Endodermal cell (in vitro differentiated cells): ENCODE results near the gene KLF2. TPM values are rescaled to one million over a fixed set of nuclear protein-coding genes. Genes with fewer than 3 reads are reported as not detected.

Experiments
- DNase-seq: peaks from one replicate; pipeline ENCODE4 v3.0.0-alpha.2; 2017
- H3K27ac ChIP-seq: 2 replicates; pipeline ENCODE4 v1.5.1; 2013; ENCODE audit warnings: mild to moderate bottlenecking, low read depth, low read length, moderate library complexity
- H3K27me3 ChIP-seq: 2 replicates; pipeline ENCODE4 v1.6.1; 2013; ENCODE audit warnings: mild to moderate bottlenecking, low read length, moderate library complexity; ENCODE audit not compliant: insufficient read depth, control insufficient read depth, poor library complexity, severe bottlenecking
- H3K36me3 ChIP-seq: 2 replicates; pipeline ENCODE4 v1.7.0; 2013; ENCODE audit warnings: mild to moderate bottlenecking, low read length, moderate library complexity; ENCODE audit not compliant: control insufficient read depth, insufficient read depth
- H3K4me1 ChIP-seq: one replicate; pipeline ENCODE4 v1.7.0; 2013; ENCODE audit warnings: low read length; ENCODE audit not compliant: control insufficient read depth, insufficient read depth
- H3K4me3 ChIP-seq: 2 replicates; pipeline ENCODE4 v1.5.1; 2013; ENCODE audit warnings: mild to moderate bottlenecking, low read length, moderate library complexity
- H3K9ac ChIP-seq: 2 replicates; pipeline ENCODE4 v1.6.1; 2013; ENCODE audit warnings: mild to moderate bottlenecking, low read length, moderate library complexity; ENCODE audit not compliant: poor library complexity, severe bottlenecking; ENCODE audit errors: extremely low read depth
- H3K9me3 ChIP-seq: 2 replicates; pipeline ENCODE4 v1.6.1; 2013; ENCODE audit warnings: mild to moderate bottlenecking, low read length, moderate library complexity; ENCODE audit not compliant: control insufficient read depth
- H3K27ac Mint-ChIP-seq: 2 replicates; pipeline ENCODE4 v1.8.0; 2020; ENCODE audit warnings: mixed read lengths
- H3K27me3 Mint-ChIP-seq: 2 replicates; pipeline ENCODE4 v1.8.0; 2021; ENCODE audit warnings: mild to moderate bottlenecking, mixed read lengths; ENCODE audit not compliant: insufficient read depth
- H3K36me3 Mint-ChIP-seq: 2 replicates; pipeline ENCODE4 v1.8.0; 2020; ENCODE audit warnings: low read depth, mixed read lengths
- H3K4me1 Mint-ChIP-seq: 2 replicates; pipeline ENCODE4 v1.8.0; 2020; ENCODE audit warnings: mixed read lengths
- H3K4me3 Mint-ChIP-seq: 2 replicates; pipeline ENCODE4 v1.8.0; 2020; ENCODE audit warnings: mild to moderate bottlenecking, moderate library complexity, mixed read lengths
- H3K9me3 Mint-ChIP-seq: 2 replicates; pipeline ENCODE4 v1.8.0; 2020; ENCODE audit warnings: mild to moderate bottlenecking, mixed read lengths
- WGBS, 2 experiments: methylation state at CpG; one replicate each; pipeline versions ENCODE4 v1.1.5 to v1.1.7; 2013; ENCODE audit warnings: missing lambda C conversion rate in 2 of 2, mixed read lengths in 1 of 2; ENCODE audit not compliant: insufficient coverage in 1 of 2, insufficient read length in 1 of 2; 5-methylcytosine and 5-hydroxymethylcytosine counted together
- total RNA-seq, 2 donors: library from RNA; stranded (reverse); fragmentation: NEBNext Ultra II Directional in 1 of 2; extraction: Animal tissue kit (Norgen Biotek cat#: 25700) in 1 of 2; gene quantifications; 2 replicates in 1 of 2; 3 replicates in 1 of 2; pipeline ENCODE4 v1.2.1, GENCODE V29; 2021
- TF ChIP-seq, protein P1 (sequence below): fragments of 200-600 bp; sonication (generic); conservative IDR thresholded peaks from 2 replicates; pipeline ENCODE4 v1.5.0; 2021; ENCODE audit warnings: antibody characterized with exemption, mild to moderate bottlenecking

Gene KLF2
- total RNA-seq, 2 donors from 2014 or later = 0.22 to 1.4 TPM

DNA sequence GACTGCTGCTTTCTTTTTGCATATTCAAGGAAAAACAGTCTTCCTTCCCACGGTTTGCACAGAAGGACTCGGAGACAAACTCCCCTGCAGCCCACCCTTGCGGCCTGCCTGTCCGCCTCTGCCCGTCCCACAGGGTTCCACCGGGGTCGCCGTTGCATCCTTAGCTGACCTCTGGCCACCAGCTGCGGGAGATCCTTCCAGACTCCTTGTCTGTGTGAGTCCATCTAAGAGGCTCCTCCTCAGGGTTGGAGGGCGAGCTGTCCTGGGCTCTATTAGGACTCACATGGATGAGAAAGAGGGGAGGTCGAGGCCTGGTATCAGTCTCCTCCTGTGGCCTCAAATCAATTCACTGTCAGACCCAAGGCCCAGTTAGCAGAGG, 39.2 kb downstream of the KLF2 start:
- 90 to 93% methylated on average over 3 to 11 of the region's 11 CpGs for WGBS, 2 experiments
- H3K4me3 Mint-ChIP-seq = no peak overlapping the region

DNA sequence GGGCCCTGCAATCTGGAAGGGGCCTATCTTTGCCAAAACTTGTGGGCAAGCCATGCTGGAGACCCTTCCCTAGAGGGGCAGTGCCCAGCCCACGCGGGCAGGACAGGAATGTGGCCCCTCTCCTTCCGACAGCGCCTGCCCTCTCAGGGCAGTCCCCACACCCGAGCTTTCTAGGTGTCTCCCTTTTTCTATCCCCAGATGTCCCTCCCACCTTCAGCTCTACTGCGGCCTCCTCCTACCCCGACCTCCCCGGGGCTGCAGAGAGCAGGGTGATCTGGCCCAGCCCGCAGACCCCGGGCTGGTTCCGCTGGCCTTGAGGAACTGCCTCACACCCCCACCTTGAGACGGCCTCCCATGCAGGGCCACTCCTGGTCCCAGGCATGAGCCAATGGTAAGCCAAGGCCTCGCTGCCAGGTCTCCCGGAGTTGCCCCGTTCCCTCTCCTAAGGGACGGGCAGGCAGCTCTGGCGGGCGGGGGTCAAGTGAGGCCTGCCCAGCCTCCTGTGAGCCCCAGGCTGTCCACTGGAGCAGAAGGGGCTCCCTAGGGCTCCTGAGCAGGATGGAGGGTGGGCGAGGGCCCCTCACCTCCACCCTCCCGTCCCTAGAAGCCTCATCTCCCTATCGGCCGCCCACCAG, 39.7 kb downstream of the KLF2 start:
- no peaks in the 10 kb centered on the region for H3K9me3 Mint-ChIP-seq
- H3K36me3 Mint-ChIP-seq = peaks cover 4% of the 10 kb centered on the region
- Histone ChIP-seq H3K36me3 (peaks cover 6% of the 10 kb centered on the region), H3K9me3 (no peaks in the 10 kb centered on the region), H3K9ac (no peak overlapping the region), H3K27ac (no peak overlapping the region), H3K27me3 (no peaks in the 10 kb centered on the region), H3K4me1 (no peaks in the 10 kb centered on the region), H3K4me3 (no peak overlapping the region)
- no peak for DNase-seq
- 90 to 96% methylated on average over 14 to 22 of the region's 22 CpGs for WGBS, 2 experiments
- H3K27ac Mint-ChIP-seq = peak overlapping the region; percentile 44
- H3K27me3 Mint-ChIP-seq = no peaks in the 10 kb centered on the region
- H3K4me1 Mint-ChIP-seq = peaks cover 27% of the 10 kb centered on the region
- TF ChIP-seq, protein P1, sequence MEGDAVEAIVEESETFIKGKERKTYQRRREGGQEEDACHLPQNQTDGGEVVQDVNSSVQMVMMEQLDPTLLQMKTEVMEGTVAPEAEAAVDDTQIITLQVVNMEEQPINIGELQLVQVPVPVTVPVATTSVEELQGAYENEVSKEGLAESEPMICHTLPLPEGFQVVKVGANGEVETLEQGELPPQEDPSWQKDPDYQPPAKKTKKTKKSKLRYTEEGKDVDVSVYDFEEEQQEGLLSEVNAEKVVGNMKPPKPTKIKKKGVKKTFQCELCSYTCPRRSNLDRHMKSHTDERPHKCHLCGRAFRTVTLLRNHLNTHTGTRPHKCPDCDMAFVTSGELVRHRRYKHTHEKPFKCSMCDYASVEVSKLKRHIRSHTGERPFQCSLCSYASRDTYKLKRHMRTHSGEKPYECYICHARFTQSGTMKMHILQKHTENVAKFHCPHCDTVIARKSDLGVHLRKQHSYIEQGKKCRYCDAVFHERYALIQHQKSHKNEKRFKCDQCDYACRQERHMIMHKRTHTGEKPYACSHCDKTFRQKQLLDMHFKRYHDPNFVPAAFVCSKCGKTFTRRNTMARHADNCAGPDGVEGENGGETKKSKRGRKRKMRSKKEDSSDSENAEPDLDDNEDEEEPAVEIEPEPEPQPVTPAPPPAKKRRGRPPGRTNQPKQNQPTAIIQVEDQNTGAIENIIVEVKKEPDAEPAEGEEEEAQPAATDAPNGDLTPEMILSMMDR = no peak
- H3K4me3 Mint-ChIP-seq = no peak overlapping the region

More for the DNA sequence above, 39.2 kb downstream of the KLF2 start:
- peaks cover 6% of the 10 kb centered on the region for H3K36me3 ChIP-seq
- Mint-ChIP-seq H3K27ac (peak overlapping the region; percentile 44), H3K36me3 (peaks cover 4% of the 10 kb centered on the region), H3K4me1 (peaks cover 27% of the 10 kb centered on the region), H3K27me3 (no peaks in the 10 kb centered on the region), H3K9me3 (no peaks in the 10 kb centered on the region)
- no peak overlapping the region for H3K9ac ChIP-seq
- no peak for DNase-seq
- H3K4me3 ChIP-seq = no peak overlapping the region
- no peaks in the 10 kb centered on the region for H3K27me3 ChIP-seq
- no peaks in the 10 kb centered on the region for H3K9me3 ChIP-seq
- H3K27ac ChIP-seq = no peak overlapping the region
- H3K4me1 ChIP-seq = no peaks in the 10 kb centered on the region
- TF ChIP-seq, protein P1 = no peak

- Mint-ChIP-seq H3K36me3 (no peaks in the 10 kb centered on the region), H3K4me1 (peaks cover 27% of the 10 kb centered on the region), H3K4me3 (no peak overlapping the region), H3K27me3 (no peaks in the 10 kb centered on the region), H3K27ac (no peak overlapping the region), H3K9me3 (no peaks in the 10 kb centered on the region)
- Histone ChIP-seq H3K36me3 (peaks cover 5% of the 10 kb centered on the region), H3K9me3 (no peaks in the 10 kb centered on the region), H3K4me3 (no peak overlapping the region), H3K4me1 (no peaks in the 10 kb centered on the region), H3K27ac (no peak overlapping the region), H3K9ac (no peak overlapping the region), H3K27me3 (no peaks in the 10 kb centered on the region)
- no peak for DNase-seq
- TF ChIP-seq, protein P1 = no peak
- WGBS, 2 experiments = 91 to 94% methylated on average over 10 to 12 of the region's 12 CpGs
These were observed 40.8 kb downstream of the KLF2 start for GRCh38 chr19:16365300-16365996.
